CD4-positive, alpha-beta T cell treated with Interleukin-17A for 4 hours (primary cell): ENCODE data around the gene PRDM16.
A peak's percentile ranks its signal among the peaks of the same experiment; 100 is the strongest.

Experiments
- DNase-seq: peaks from one replicate; pipeline ENCODE4 v3.0.0-alpha.2; 2020; ENCODE audit warnings: mixed read lengths

The PRDM16 gene

GRCh38 chr1:3470650-3471355, 401.8 kb downstream of the PRDM16 start:
- DNase-seq: no peak

GRCh38 chr1:3471356-3472087, 402.5 kb downstream of the PRDM16 start:
- no peak for DNase-seq

GRCh38 chr1:3472088-3472850, 403.3 kb downstream of the PRDM16 start:
- DNase-seq: no peak

GRCh38 chr1:3472906-3473305, 403.9 kb downstream of the PRDM16 start:
- no peak for DNase-seq

GRCh38 chr1:3473381-3473844, 404.4 kb downstream of the PRDM16 start:
- DNase-seq: no peak

- no peak for DNase-seq
Observed at GRCh38 chr1:3474016-3474415, 405.0 kb downstream of the PRDM16 start.

GRCh38 chr1:3474421-3474820, 405.4 kb downstream of the PRDM16 start:
- DNase-seq: no peak

GRCh38 chr1:3475839-3476573, 407.0 kb downstream of the PRDM16 start:
- DNase-seq: no peak

GRCh38 chr1:3476666-3477065, 407.7 kb downstream of the PRDM16 start:
- no peak for DNase-seq

- DNase-seq: no peak
Observed at GRCh38 chr1:3477241-3477995, 408.4 kb downstream of the PRDM16 start.

- no peak for DNase-seq
Observed at GRCh38 chr1:3478187-3478586, 409.2 kb downstream of the PRDM16 start.

GRCh38 chr1:3479511-3480368, 410.7 kb downstream of the PRDM16 start:
- DNase-seq: no peak

GRCh38 chr1:3480369-3480719, 411.3 kb downstream of the PRDM16 start:
- DNase-seq: no peak

GRCh38 chr1:3481046-3481445, 412.0 kb downstream of the PRDM16 start:
- no peak for DNase-seq

- DNase-seq: no peak
Observed at GRCh38 chr1:3481836-3482375, 412.9 kb downstream of the PRDM16 start.

GRCh38 chr1:3482378-3482849, 413.4 kb downstream of the PRDM16 start:
- no peak for DNase-seq

GRCh38 chr1:3483380-3483779, 414.4 kb downstream of the PRDM16 start:
- DNase-seq: no peak

- peak; percentile 54 for DNase-seq
Observed at GRCh38 chr1:3483801-3484444, 414.9 kb downstream of the PRDM16 start.

- no peak for DNase-seq
Observed at GRCh38 chr1:3485016-3485415, 416.0 kb downstream of the PRDM16 start.
